ENCODE measurements around the gene SYCE1.

The SYCE1 gene

DNA sequence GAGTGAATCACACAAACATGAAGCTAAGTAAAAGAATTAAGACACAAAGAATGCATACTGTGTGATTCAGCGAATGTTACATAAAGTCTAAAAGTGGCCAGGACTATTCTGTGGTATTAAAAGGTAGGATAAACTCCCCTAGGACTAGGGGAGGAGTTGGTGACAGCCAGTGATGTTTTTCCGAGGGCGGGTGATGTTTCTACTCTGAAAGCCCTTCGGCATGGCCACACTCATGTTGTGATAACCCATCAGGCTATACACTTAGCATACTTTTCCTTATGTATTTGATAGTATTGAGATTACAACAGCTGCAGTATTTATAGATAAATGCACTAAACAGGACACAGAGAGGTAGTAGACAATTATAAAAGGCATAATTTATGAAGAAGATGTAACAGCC, 54.0 kb downstream of the SYCE1 start:
- no peak for DNase-seq

DNA sequence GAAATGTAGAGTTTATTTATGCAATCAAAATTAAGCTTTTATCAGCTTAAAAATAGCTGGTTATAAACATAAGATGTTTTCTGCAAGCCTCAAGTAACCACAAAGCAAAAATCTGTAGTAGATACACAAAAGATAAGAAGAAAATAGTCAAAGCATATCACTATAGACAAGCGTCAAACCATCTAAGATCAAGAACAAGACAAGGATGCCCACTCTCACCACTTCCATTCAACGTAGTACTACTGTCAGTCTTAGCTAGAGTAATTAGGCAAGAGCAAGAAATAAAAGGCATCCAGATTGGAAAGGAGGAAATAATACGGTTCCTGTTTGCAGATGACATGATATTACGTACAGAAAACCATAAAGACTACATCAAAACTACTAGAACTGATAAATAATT, 55.7 kb downstream of the SYCE1 start:
- DNase-seq: no peak

Data from NCI-H146 (cell line).